Adipocyte (in vitro differentiated cells): ENCODE results near the gene PTH2.
"Not testable (repeated sequence)": the region's sequence is repeated elsewhere in the genome, so short reads cannot be mapped to it uniquely, and the experiment has no call there.

ENCODE experiments used
- DNase-seq: peaks from one replicate; pipeline ENCODE4 v3.0.0-alpha.2; 2015; ENCODE audit warnings: low read depth
- H3K27me3 ChIP-seq: replicated peaks from 2 replicates; pipeline ENCODE4 v1.7.0; 2013; ENCODE audit warnings: mild to moderate bottlenecking, low read length, moderate library complexity; ENCODE audit not compliant: control insufficient read depth, insufficient read depth
- H3K36me3 ChIP-seq: 2 replicates; pipeline ENCODE4 v1.7.0; 2013; ENCODE audit warnings: low read length, mild to moderate bottlenecking, moderate library complexity; ENCODE audit not compliant: control insufficient read depth, insufficient read depth, severe bottlenecking
- H3K4me1 ChIP-seq: 2 replicates; pipeline ENCODE4 v1.7.0; 2013; ENCODE audit warnings: mild to moderate bottlenecking, low read length, moderate library complexity; ENCODE audit not compliant: control insufficient read depth, insufficient read depth
- H3K4me3 ChIP-seq: 2 replicates; pipeline ENCODE4 v1.7.0; 2013; ENCODE audit warnings: mild to moderate bottlenecking, low read length, moderate library complexity
- H3K9ac ChIP-seq: 2 replicates; pipeline ENCODE4 v1.7.0; 2013; ENCODE audit warnings: mild to moderate bottlenecking, low read length, moderate library complexity
- H3K9me3 ChIP-seq: 2 replicates; pipeline ENCODE4 v1.7.0; 2013; ENCODE audit warnings: mild to moderate bottlenecking, low read length, moderate library complexity; ENCODE audit not compliant: control insufficient read depth

Gene PTH2

DNA sequence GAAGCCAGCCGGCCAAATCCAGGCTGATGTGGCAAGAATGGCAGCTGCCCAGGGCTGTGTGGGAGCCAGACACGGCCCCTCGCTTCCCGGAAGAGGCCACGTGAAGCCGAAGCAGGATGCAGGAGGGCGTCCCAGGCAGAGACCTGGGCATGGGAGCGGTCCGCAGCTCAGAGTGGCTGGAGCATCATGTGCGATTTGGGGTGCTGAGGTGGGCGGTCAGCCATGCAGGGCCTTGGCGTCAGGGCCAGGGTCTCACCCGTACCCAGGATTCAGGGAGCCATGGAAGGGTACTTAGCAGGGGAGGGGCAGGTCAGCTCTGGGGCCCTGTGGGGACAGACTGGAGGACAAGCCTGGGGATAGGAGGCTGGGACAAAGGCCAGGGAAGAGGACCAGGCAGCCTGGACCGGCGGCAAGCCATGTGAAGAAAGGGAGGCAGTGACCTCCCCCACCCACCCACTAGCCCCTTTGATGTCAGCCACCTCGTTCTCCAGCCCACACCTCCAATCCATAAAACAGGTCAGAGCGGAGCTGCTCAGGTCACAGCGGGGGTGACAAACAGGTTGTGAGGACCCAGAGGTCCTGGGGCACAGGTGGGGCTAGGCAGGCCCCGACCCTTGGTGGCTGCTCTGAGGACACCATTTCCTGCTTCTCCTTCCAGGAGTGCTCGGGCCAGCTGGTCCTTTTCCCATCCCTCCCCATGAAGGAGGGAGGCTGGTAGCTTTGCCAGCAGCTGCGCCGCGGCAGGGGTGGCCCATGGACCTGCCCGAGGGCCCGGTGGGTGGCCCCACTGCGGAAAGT lies 32.9 kb downstream of the PTH2 start:
- Histone ChIP-seq H3K4me1 (no peaks in the 10 kb centered on the region), H3K9ac (no peak overlapping the region), H3K27me3 (peaks cover 44% of the 10 kb centered on the region), H3K4me3 (no peak overlapping the region), H3K9me3 (no peaks in the 10 kb centered on the region), H3K36me3 (no peaks in the 10 kb centered on the region)
- DNase-seq: no peak

- Histone ChIP-seq H3K9me3 (no peaks in the 10 kb centered on the region), H3K4me1 (no peaks in the 10 kb centered on the region), H3K36me3 (no peaks in the 10 kb centered on the region), H3K27me3 (peaks cover 35% of the 10 kb centered on the region), H3K4me3 (no peak overlapping the region), H3K9ac (no peak overlapping the region)
- no peak for DNase-seq
Observed at GRCh38 chr19:49389406-49389805, 33.8 kb downstream of the PTH2 start.

DNA sequence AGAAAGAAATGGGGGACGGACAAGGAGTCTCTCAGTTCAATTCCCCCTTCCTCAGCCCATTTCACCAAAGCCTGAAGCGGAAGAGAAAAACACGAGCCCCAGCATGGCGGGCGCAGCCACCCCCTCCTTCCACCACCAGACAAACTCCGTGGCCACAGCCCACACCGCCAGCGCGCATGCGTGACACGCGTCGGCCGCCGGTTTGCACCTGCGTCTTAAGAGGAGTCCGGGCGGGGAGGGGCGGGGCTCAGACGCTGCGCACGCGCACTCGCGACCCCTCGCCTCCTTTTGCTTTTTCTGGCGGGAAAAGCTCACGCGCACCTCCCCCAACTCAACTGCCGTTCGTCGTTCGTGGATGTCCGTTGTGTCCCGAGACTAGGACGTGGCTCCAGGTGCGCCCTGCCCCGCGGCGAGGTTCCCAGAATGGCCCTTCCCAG lies 35.3 kb downstream of the PTH2 start, which contains the start of gene KASH5:
Gene KASH5 (plus strand): TSS at position 314 of the 437 bp plus-strand sequence. CDS start 2,635 bp downstream, outside the sequence.
- Histone ChIP-seq H3K9ac (no peak within 1 kb of the TSS), H3K4me1 (no peaks in the 10 kb centered on the region), H3K9me3 (peaks cover 9% of the 10 kb centered on the region), H3K4me3 (no peak within 1 kb of the TSS), H3K27me3 (peaks cover 22% of the 10 kb centered on the region), H3K36me3 (no peaks in the 10 kb centered on the region)
- no peak for DNase-seq

GRCh38 chr19:49383599-49383998 lies 39.6 kb downstream of the PTH2 start:
- H3K4me3 ChIP-seq: no peak overlapping the region
- H3K9me3 ChIP-seq: peaks cover 22% of the 10 kb centered on the region
- H3K4me1 ChIP-seq: no peaks in the 10 kb centered on the region
- DNase-seq: no peak
- no peaks in the 10 kb centered on the region for H3K36me3 ChIP-seq
- no peak overlapping the region for H3K9ac ChIP-seq
- H3K27me3 ChIP-seq: no peaks in the 10 kb centered on the region

DNA sequence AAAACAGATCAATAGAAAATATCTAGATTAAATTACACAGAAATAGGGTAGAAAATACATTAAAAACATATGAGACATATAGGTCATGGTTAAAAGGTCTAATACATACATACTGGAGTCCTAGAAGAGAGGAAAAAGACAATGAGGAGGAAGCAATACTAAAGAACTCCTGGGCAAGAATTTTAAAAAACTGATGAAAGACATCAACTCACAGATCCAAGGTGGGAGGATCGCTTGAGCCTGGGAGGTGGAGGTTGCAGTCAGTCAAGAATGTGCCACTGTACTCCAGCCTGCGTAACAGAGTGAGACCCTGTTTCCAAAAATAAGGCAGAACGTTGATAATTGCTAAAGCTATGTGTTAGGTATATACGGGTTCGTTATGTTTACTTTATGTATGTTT lies 40.6 kb downstream of the PTH2 start:
- Histone ChIP-seq H3K9me3 (peaks cover 22% of the 10 kb centered on the region), H3K36me3 (no peaks in the 10 kb centered on the region), H3K9ac (no peak overlapping the region), H3K4me1 (no peaks in the 10 kb centered on the region), H3K27me3 (no peaks in the 10 kb centered on the region), H3K4me3 (no peak overlapping the region)
- DNase-seq: no peak

DNA sequence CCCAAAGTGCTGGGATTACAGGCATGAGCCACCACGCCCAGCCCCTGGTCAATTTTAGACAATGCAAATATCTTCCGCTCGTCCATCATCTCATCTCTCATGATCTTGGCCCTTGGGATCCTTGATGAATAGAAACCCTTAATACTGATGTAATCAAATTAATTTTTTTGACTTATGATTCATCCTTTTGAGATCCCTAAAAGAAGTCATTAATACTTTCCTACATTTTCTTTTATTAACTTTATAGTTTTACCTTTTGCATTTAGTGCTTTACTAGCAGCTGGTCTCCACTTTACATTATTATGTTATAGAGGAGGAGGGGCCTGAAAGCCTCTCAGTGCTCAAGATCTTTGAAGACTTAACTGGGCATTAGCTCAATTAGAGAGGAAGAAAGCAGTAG lies 42.9 kb downstream of the PTH2 start:
- DNase-seq: no peak
- H3K9ac ChIP-seq: no peak overlapping the region
- no peaks in the 10 kb centered on the region for H3K4me1 ChIP-seq
- H3K36me3 ChIP-seq: no peaks in the 10 kb centered on the region
- peaks cover 22% of the 10 kb centered on the region for H3K9me3 ChIP-seq
- peaks cover 12% of the 10 kb centered on the region for H3K27me3 ChIP-seq
- H3K4me3 ChIP-seq: no peak overlapping the region

DNA sequence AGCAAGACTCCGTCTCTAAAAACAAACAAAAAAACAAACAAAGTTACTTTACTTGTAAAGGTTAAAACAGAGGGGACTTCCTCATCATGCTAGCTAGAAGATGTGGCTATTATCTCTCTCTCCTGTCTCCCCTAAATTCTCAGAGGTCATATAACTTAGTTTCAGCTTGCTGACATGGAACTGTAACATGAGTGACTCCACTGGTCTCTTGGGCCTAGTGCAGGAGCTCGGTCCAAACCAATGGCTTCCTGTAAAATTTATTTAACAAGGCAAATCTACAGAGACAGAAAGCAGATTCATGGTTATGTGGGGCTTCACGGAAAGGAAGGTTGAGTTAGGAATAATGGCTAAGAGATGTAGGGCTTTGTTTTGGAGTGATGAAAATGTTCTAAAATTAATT lies 44.7 kb downstream of the PTH2 start:
- no peak for DNase-seq

GRCh38 chr19:49374665-49375434 lies 48.4 kb downstream of the PTH2 start:
- H3K36me3 ChIP-seq: no peaks in the 10 kb centered on the region
- peaks cover 12% of the 10 kb centered on the region for H3K9me3 ChIP-seq
- no peaks in the 10 kb centered on the region for H3K4me1 ChIP-seq
- peaks cover 27% of the 10 kb centered on the region for H3K27me3 ChIP-seq
- no peak overlapping the region for H3K4me3 ChIP-seq
- H3K9ac ChIP-seq: no peak overlapping the region
- DNase-seq: no peak

More for the DNA sequence above, 44.7 kb downstream of the PTH2 start:
- H3K36me3 ChIP-seq: no peaks in the 10 kb centered on the region
- peaks cover 27% of the 10 kb centered on the region for H3K27me3 ChIP-seq
- H3K4me3 ChIP-seq: no peak overlapping the region
- no peaks in the 10 kb centered on the region for H3K4me1 ChIP-seq
- H3K9me3 ChIP-seq: peaks cover 17% of the 10 kb centered on the region
- H3K9ac ChIP-seq: no peak overlapping the region

DNA sequence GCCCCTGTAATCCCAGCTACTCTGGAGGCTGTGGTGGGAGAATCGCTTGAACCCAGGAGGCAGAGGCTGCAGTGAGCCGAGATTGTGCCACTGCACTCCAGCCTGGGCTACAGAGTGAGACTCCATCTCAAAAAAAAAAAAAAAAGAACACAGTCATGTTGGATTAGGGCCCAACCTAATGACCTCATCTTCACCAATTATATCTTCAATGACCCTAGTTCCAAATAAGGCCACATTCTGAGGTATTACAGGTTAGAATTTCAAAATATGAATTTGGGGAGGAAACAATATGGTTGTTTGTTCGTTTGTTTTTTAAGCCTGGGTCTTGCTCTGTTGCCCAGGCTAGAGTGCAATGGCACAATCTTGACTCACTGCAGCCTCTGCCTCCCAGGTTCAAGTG lies 50.1 kb downstream of the PTH2 start:
- not testable (repeated sequence) for DNase-seq
- peaks cover 27% of the 10 kb centered on the region for H3K27me3 ChIP-seq

More for the DNA sequence above, 50.1 kb downstream of the PTH2 start:
- H3K9ac ChIP-seq, H3K36me3 ChIP-seq, H3K4me3 ChIP-seq, H3K4me1 ChIP-seq: not testable (repeated sequence)
- peaks cover 26% of the 10 kb centered on the region for H3K9me3 ChIP-seq
